B cell (primary cell): ENCODE measurements around the gene ZNF25. TPM values are rescaled to one million over a fixed set of nuclear protein-coding genes. Genes with fewer than 3 reads are reported as not detected.
"Not testable (repeated sequence)": the region's sequence is repeated elsewhere in the genome, so short reads cannot be mapped to it uniquely, and the experiment has no call there.

Experiments
- ATAC-seq: fragments of 200-7000 bp; cut with Tn5 transposase; one replicate; pipeline ENCODE4 v1.10.0; 2021; ENCODE audit warnings: low read depth, mild to moderate bottlenecking, moderate number of reproducible peaks, moderate library complexity
- CTCF ChIA-PET: fragments of 350-600 bp; sonication (Branson Sonifier 250); formaldehyde crosslinking; loops from one replicate; lab custom pipeline; 2021; ENCODE audit warnings: antibody characterized with exemption, inconsistent platforms; lab: Charles Lee
- POLR2A ChIA-PET: fragments of 350-600 bp; sonication (Branson Sonifier 250); formaldehyde crosslinking; loops from one replicate; lab custom pipeline; 2021; ENCODE audit warnings: antibody characterized with exemption; lab: Charles Lee
- DNase-seq: peaks from one replicate; pipeline ENCODE4 v3.0.0; 2013
- H2AFZ ChIP-seq: 2 replicates; pipeline ENCODE4 v1.6.1; 2012; ENCODE audit warnings: mild to moderate bottlenecking, low read depth, low read length; ENCODE audit not compliant: insufficient read depth, poor library complexity, severe bottlenecking
- H3K27ac ChIP-seq, 2 donors: 1 replicate in 1 of 2; 2 replicates in 1 of 2; pipeline ENCODE4 v1.5.1; 2012 to 2013; ENCODE audit warnings: low read length in 2 of 2, mild to moderate bottlenecking in 2 of 2, moderate library complexity in 1 of 2
- H3K27me3 ChIP-seq, 4 experiments: fragments of 200-600 bp in 1 of 4; sonication (generic) in 1 of 4; replicated peaks in 1 of 4; 1 replicate in 2 of 4; 2 replicates in 2 of 4; pipeline versions ENCODE4 v1.6.1 to v1.7.0; 2013 to 2016; ENCODE audit warnings: low read length in 3 of 4, mild to moderate bottlenecking in 2 of 4, mixed read lengths in 1 of 4, moderate library complexity in 1 of 4; ENCODE audit not compliant: insufficient read depth in 4 of 4, control insufficient read depth in 3 of 4; ENCODE audit errors: control extremely low read depth in 1 of 4
- H3K36me3 ChIP-seq, 2 experiments: replicated peaks in 1 of 2; 1 replicate in 1 of 2; 2 replicates in 1 of 2; pipeline versions ENCODE4 v1.6.1 to v1.7.1; 2013; ENCODE audit warnings: low read length in 1 of 2; ENCODE audit not compliant: insufficient read depth in 2 of 2, control insufficient read depth in 1 of 2; ENCODE audit errors: control extremely low read depth in 1 of 2, extremely low read depth in 1 of 2
- H3K4me1 ChIP-seq, 2 donors: fragments of 200-600 bp in 1 of 2; sonication (generic) in 1 of 2; 1 replicate in 1 of 2; 2 replicates in 1 of 2; pipeline versions ENCODE4 v1.5.1 to v1.6.1; 2013 to 2017; ENCODE audit warnings: low read length in 2 of 2; ENCODE audit not compliant: control insufficient read depth in 2 of 2, insufficient read depth in 2 of 2
- H3K4me2 ChIP-seq: replicated peaks from 2 replicates; pipeline ENCODE3; 2012; ENCODE audit warnings: mild to moderate bottlenecking, low read depth, low read length; ENCODE audit not compliant: poor library complexity, severe bottlenecking
- H3K4me3 ChIP-seq, 5 experiments: fragments of 200-600 bp in 1 of 5; sonication (generic) in 1 of 5; 1 replicate in 3 of 5; 2 replicates in 2 of 5; pipeline versions ENCODE4 v1.5.1 to v1.7.0; 2011 to 2016; ENCODE audit warnings: low read length in 4 of 5, mild to moderate bottlenecking in 4 of 5, low read depth in 2 of 5, control low read depth in 1 of 5, moderate library complexity in 1 of 5; ENCODE audit not compliant: insufficient read depth in 1 of 5; ENCODE audit errors: control extremely low read depth in 1 of 5, extremely low read depth in 1 of 5
- H3K79me2 ChIP-seq: fragments of 200-600 bp; sonication (generic); one replicate; pipeline ENCODE4 v1.6.0; 2016; ENCODE audit warnings: low read length; ENCODE audit not compliant: control insufficient read depth, insufficient read depth
- H3K9ac ChIP-seq: fragments of 200-600 bp; sonication (generic); 2 replicates; pipeline ENCODE4 v1.6.1; 2017; ENCODE audit warnings: mild to moderate bottlenecking, low read length, moderate library complexity
- H3K9me3 ChIP-seq, 3 donors: one replicate each; pipeline versions ENCODE4 v1.6.1 to v1.7.1; 2013; ENCODE audit warnings: low read length in 2 of 3; ENCODE audit not compliant: control insufficient read depth in 2 of 3, insufficient read depth in 1 of 3; ENCODE audit errors: control extremely low read depth in 1 of 3
- H4K20me1 ChIP-seq: 2 replicates; pipeline ENCODE4 v1.6.0; 2012; ENCODE audit warnings: mild to moderate bottlenecking, low read length; ENCODE audit not compliant: insufficient read depth, control insufficient read depth, poor library complexity, severe bottlenecking
- H3K27ac Mint-ChIP-seq: one replicate; pipeline ENCODE4 v1.8.0; 2021; ENCODE audit warnings: mixed read lengths
- H3K27me3 Mint-ChIP-seq: one replicate; pipeline ENCODE4 v1.8.0; 2021; ENCODE audit warnings: mixed read lengths
- H3K4me1 Mint-ChIP-seq: one replicate; pipeline ENCODE4 v1.8.0; 2021; ENCODE audit warnings: mixed read lengths
- H3K4me3 Mint-ChIP-seq: one replicate; pipeline ENCODE4 v1.8.0; 2021; ENCODE audit warnings: mixed read lengths
- H3K9me3 Mint-ChIP-seq: one replicate; pipeline ENCODE4 v1.8.0; 2022; ENCODE audit warnings: mixed read lengths; ENCODE audit not compliant: insufficient read depth
- CTCF ChIP-seq: fragments of 200-600 bp; IDR thresholded peaks from one replicate; pipeline ENCODE4 v1.8.0; 2022; ENCODE audit warnings: antibody characterized with exemption, mild to moderate bottlenecking
- EZH2 ChIP-seq: IDR thresholded peaks from 2 replicates; pipeline ENCODE4 v1.6.1; 2012; ENCODE audit warnings: borderline replicate concordance, low read depth, mild to moderate bottlenecking, moderate library complexity, low read length; ENCODE audit not compliant: insufficient read depth, poor library complexity, severe bottlenecking
- WGBS: methylation state at CpG from one replicate; pipeline ENCODE4 v1.1.5; 2013; ENCODE audit warnings: missing lambda C conversion rate; ENCODE audit not compliant: insufficient coverage; 5-methylcytosine and 5-hydroxymethylcytosine counted together
- intact Hi-C: fragments of 100-400 bp; cut with micrococcal nuclease; formaldehyde crosslinking; loops from one replicate; pipeline ENCODE4 v1.10.0; 2022
- polyA plus RNA-seq: library from polyadenylated mRNA; depleted of rRNA; stranded (reverse); fragments of >200 nt; gene quantifications from 2 replicates; pipeline ENCODE4 v1.2.3, GENCODE V29; 2012
- total RNA-seq, 2 donors: library from RNA; stranded (reverse); fragments of 120-200 nt in 1 of 2; gene quantifications; 1 replicate in 1 of 2; 2 replicates in 1 of 2; pipeline versions ENCODE4 v1.2.3 to v1.2.4, GENCODE V29; 2013 to 2022

ZNF25 gene
- total and polyA plus RNA-seq, 2 donors (not counting 1 experiment from before 2014, with no cell fraction given), result 4.1 to 6.4 TPM

GRCh38 chr10:38003588-38003987 lies 27.1 kb upstream of the ZNF25 start:
- no peak for DNase-seq
- Mint-ChIP-seq H3K4me3 (no peak overlapping the region), H3K9me3 (no peaks in the 10 kb centered on the region), H3K27me3 (no peaks in the 10 kb centered on the region), H3K4me1 (no peaks in the 10 kb centered on the region), H3K27ac (no peak overlapping the region)
- Histone ChIP-seq H3K9me3 (peaks cover 0 to 1% (median 0%) of the 10 kb centered on the region in 3 donors), H3K4me2 (no peak overlapping the region), H2AFZ (no peak overlapping the region), H3K4me1 (no peaks in the 10 kb centered on the region), H4K20me1 (no peaks in the 10 kb centered on the region), H3K79me2 (no peaks in the 10 kb centered on the region), H3K9ac (no peak overlapping the region), H3K4me3 (no peak overlapping the region), H3K36me3 (no peaks in the 10 kb centered on the region), H3K27me3 (no peaks in the 10 kb centered on the region), H3K27ac (no peak overlapping the region)
- ChIA-PET CTCF (no interaction called here), POLR2A (interaction anchor here (0.6 kb wide), 1 partner anchor 403 kb away, joined by 3 read pairs; no protein-coding TSS in a partner anchor)
- WGBS, result no CpG with 5 or more reads among the region's 1 CpG
- no peak for ATAC-seq
- no peak for TF ChIP-seq EZH2
- no peak for TF ChIP-seq CTCF
- intact Hi-C loops, result no loop called here

- H3K9me3 Mint-ChIP-seq, result no peaks in the 10 kb centered on the region
- no peak overlapping the region for H3K9ac ChIP-seq
- ATAC-seq (no peak), DNase-seq (no peak)
- H3K27me3 ChIP-seq, result no peaks in the 10 kb centered on the region
- H3K4me1 ChIP-seq, result no peaks in the 10 kb centered on the region
- no peak overlapping the region for H2AFZ ChIP-seq
- no peak overlapping the region for H3K4me2 ChIP-seq
- peaks cover 0 to 1% (median 0%) of the 10 kb centered on the region in 3 donors for H3K9me3 ChIP-seq
- H3K4me1 Mint-ChIP-seq, result no peaks in the 10 kb centered on the region
- H3K36me3 ChIP-seq, result no peaks in the 10 kb centered on the region
- no peaks in the 10 kb centered on the region for H3K27me3 Mint-ChIP-seq
- H3K4me3 Mint-ChIP-seq, result no peak overlapping the region
- H3K27ac Mint-ChIP-seq, result no peak overlapping the region
- no peaks in the 10 kb centered on the region for H3K79me2 ChIP-seq
- 98% methylated on average over 6 of the region's 6 CpGs for WGBS
- no peak overlapping the region for H3K27ac ChIP-seq
- H3K4me3 ChIP-seq, result no peak overlapping the region
- ChIA-PET CTCF (interaction anchor here (1.4 kb wide), 1 partner anchor 16 kb away, joined by 3 read pairs; no protein-coding TSS in a partner anchor), POLR2A (interaction anchor here (0.6 kb wide), 1 partner anchor 403 kb away, joined by 3 read pairs; no protein-coding TSS in a partner anchor)
- no peaks in the 10 kb centered on the region for H4K20me1 ChIP-seq
- TF ChIP-seq CTCF (no peak), EZH2 (no peak)
- intact Hi-C loops, result no loop called here
Measured at GRCh38 chr10:38003026-38003425, 26.6 kb upstream of the ZNF25 start.

GRCh38 chr10:38000474-38000873 lies 24.0 kb upstream of the ZNF25 start:
- ATAC-seq, H3K4me1 ChIP-seq, H3K9ac ChIP-seq, H3K4me1 Mint-ChIP-seq, H3K27me3 ChIP-seq, DNase-seq, H3K9me3 Mint-ChIP-seq, POLR2A ChIA-PET, H3K79me2 ChIP-seq, H3K9me3 ChIP-seq, H3K27me3 Mint-ChIP-seq, H3K36me3 ChIP-seq, H3K4me3 Mint-ChIP-seq, H2AFZ ChIP-seq, H3K27ac ChIP-seq, H3K4me2 ChIP-seq, H4K20me1 ChIP-seq, CTCF ChIA-PET, intact Hi-C loops, H3K4me3 ChIP-seq, H3K27ac Mint-ChIP-seq: not testable (repeated sequence)
- WGBS, result no CpG with 5 or more reads among the region's 1 CpG
